ENCODE measurements around the gene HSD17B4.
"Not testable (repeated sequence)": the region's sequence is repeated elsewhere in the genome, so short reads cannot be mapped to it uniquely, and the experiment has no call there.

The HSD17B4 gene

GRCh38 chr5:119483155-119483554 lies 30.9 kb downstream of the HSD17B4 start:
- Histone ChIP-seq H3K4me1 (no peaks in the 10 kb centered on the region), H2AFZ (no peak overlapping the region), H3K9me3 (ENCODE audit: control insufficient read depth, low read length) (no peaks in the 10 kb centered on the region), H3K4me3 (ENCODE audit: low read depth, low read length) (no peak overlapping the region), H3K4me2 (ENCODE audit: low read length) (no peak overlapping the region), H3K9ac (no peak overlapping the region), H3K27ac (no peak overlapping the region), H3K27me3 (ENCODE audit: control insufficient read depth, insufficient read depth, low read length) (no peaks in the 10 kb centered on the region), H3K36me3 (ENCODE audit: control insufficient read depth, insufficient read depth, low read length) (no peaks in the 10 kb centered on the region), H3K79me2 (no peaks in the 10 kb centered on the region)
- no peak for TF ChIP-seq CTCF (IDR thresholded peaks at IDR 0.05)

GRCh38 chr5:119484884-119485283 lies 32.6 kb downstream of the HSD17B4 start:
- H3K27ac ChIP-seq: no peak overlapping the region
- H3K9me3 ChIP-seq (ENCODE audit: control insufficient read depth, low read length): no peaks in the 10 kb centered on the region
- H2AFZ ChIP-seq: no peak overlapping the region
- no peaks in the 10 kb centered on the region for H3K4me1 ChIP-seq
- H3K4me2 ChIP-seq (ENCODE audit: low read length): no peak overlapping the region
- no peaks in the 10 kb centered on the region for H3K27me3 ChIP-seq (ENCODE audit: control insufficient read depth, insufficient read depth, low read length)
- no peak for TF ChIP-seq CTCF (IDR thresholded peaks at IDR 0.05)
- H3K79me2 ChIP-seq: no peaks in the 10 kb centered on the region
- H3K9ac ChIP-seq: no peak overlapping the region
- no peak overlapping the region for H3K4me3 ChIP-seq (ENCODE audit: low read depth, low read length)
- H3K36me3 ChIP-seq (ENCODE audit: control insufficient read depth, insufficient read depth, low read length): no peaks in the 10 kb centered on the region

- Histone ChIP-seq H3K9ac (no peak overlapping the region), H3K27me3 (ENCODE audit: control insufficient read depth, insufficient read depth, low read length) (no peaks in the 10 kb centered on the region), H3K27ac (no peak overlapping the region), H3K4me3 (ENCODE audit: low read depth, low read length) (no peak overlapping the region), H3K79me2 (peaks cover 3% of the 10 kb centered on the region), H3K36me3 (ENCODE audit: control insufficient read depth, insufficient read depth, low read length) (no peaks in the 10 kb centered on the region), H3K4me1 (no peaks in the 10 kb centered on the region), H3K4me2 (ENCODE audit: low read length) (no peak overlapping the region), H2AFZ (no peak overlapping the region), H3K9me3 (ENCODE audit: control insufficient read depth, low read length) (no peaks in the 10 kb centered on the region)
- TF ChIP-seq CTCF (IDR thresholded peaks at IDR 0.05): no peak
Measured at GRCh38 chr5:119501671-119502179, 49.4 kb downstream of the HSD17B4 start.

- not testable (repeated sequence) for H3K79me2 ChIP-seq; H3K4me3 ChIP-seq (ENCODE audit: low read depth, low read length); H3K4me1 ChIP-seq; H3K9me3 ChIP-seq (ENCODE audit: control insufficient read depth, low read length); H3K27ac ChIP-seq; H3K9ac ChIP-seq; H3K4me2 ChIP-seq (ENCODE audit: low read length); H3K36me3 ChIP-seq (ENCODE audit: control insufficient read depth, insufficient read depth, low read length); H3K27me3 ChIP-seq (ENCODE audit: control insufficient read depth, insufficient read depth, low read length); H2AFZ ChIP-seq
Measured at GRCh38 chr5:119503939-119504338, 51.6 kb downstream of the HSD17B4 start.

- no peak overlapping the region for H2AFZ ChIP-seq
- no peaks in the 10 kb centered on the region for H3K9me3 ChIP-seq (ENCODE audit: control insufficient read depth, low read length)
- H3K9ac ChIP-seq: no peak overlapping the region
- no peak overlapping the region for H3K27ac ChIP-seq
- no peaks in the 10 kb centered on the region for H3K36me3 ChIP-seq (ENCODE audit: control insufficient read depth, insufficient read depth, low read length)
- H3K4me1 ChIP-seq: no peaks in the 10 kb centered on the region
- no peaks in the 10 kb centered on the region for H3K27me3 ChIP-seq (ENCODE audit: control insufficient read depth, insufficient read depth, low read length)
- H3K4me2 ChIP-seq (ENCODE audit: low read length): no peak overlapping the region
- H3K79me2 ChIP-seq: no peaks in the 10 kb centered on the region
- no peak overlapping the region for H3K4me3 ChIP-seq (ENCODE audit: low read depth, low read length)
- no peak for TF ChIP-seq CTCF (IDR thresholded peaks at IDR 0.05)
Measured at GRCh38 chr5:119512277-119512676, 60.0 kb downstream of the HSD17B4 start.

Measured in parathyroid adenoma (tissue), 2 donors.